Activated T-cell treated with anti-CD3 and anti-CD28 coated beads, Interleukin-2, amount 50 U/mL, for 24 hours (primary cell): ENCODE results near the gene KCNH2.

Experiments
- DNase-seq: peaks from one replicate; pipeline ENCODE4 v3.0.0-alpha.2; 2020
- H3K27ac Mint-ChIP-seq: 2 replicates; pipeline ENCODE4 v1.8.0; 2020; ENCODE audit warnings: mild to moderate bottlenecking, mixed read lengths
- H3K27me3 Mint-ChIP-seq: 2 replicates; pipeline ENCODE4 v1.8.0; 2020; ENCODE audit warnings: mixed read lengths
- H3K36me3 Mint-ChIP-seq: 2 replicates; pipeline ENCODE4 v1.8.0; 2020; ENCODE audit warnings: low read depth, mixed read lengths
- H3K4me1 Mint-ChIP-seq: 2 replicates; pipeline ENCODE4 v1.8.0; 2020; ENCODE audit warnings: low read depth, mixed read lengths
- H3K4me3 Mint-ChIP-seq: 2 replicates; pipeline ENCODE4 v1.8.0; 2020; ENCODE audit warnings: mild to moderate bottlenecking, moderate library complexity, mixed read lengths
- H3K9me3 Mint-ChIP-seq: 2 replicates; pipeline ENCODE4 v1.8.0; 2020; ENCODE audit warnings: mixed read lengths

KCNH2 gene

DNA sequence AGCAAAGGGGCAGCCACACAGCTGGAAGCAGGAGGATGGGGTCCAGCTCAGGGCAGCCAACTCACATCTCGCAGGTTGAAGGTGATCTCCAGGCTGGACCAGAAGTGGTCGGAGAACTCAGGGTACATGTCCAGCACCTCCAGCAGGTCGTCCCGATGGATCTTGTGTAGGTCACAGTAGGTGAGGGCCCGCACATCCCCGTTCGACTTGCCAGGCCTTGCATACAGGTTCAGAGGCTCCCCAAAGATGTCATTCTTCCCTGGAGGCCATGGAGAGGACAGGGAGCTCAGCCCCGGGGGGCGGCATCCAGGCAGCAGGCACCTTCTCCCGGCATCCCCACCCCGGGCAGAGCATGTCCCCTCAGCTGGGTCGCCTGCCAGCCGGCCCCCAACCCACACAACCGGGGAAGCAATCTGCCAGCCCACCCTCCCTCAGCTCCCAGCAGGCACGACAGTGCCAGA is 29.3 kb downstream of the KCNH2 start:
- H3K27ac Mint-ChIP-seq, result no peak overlapping the region

DNA sequence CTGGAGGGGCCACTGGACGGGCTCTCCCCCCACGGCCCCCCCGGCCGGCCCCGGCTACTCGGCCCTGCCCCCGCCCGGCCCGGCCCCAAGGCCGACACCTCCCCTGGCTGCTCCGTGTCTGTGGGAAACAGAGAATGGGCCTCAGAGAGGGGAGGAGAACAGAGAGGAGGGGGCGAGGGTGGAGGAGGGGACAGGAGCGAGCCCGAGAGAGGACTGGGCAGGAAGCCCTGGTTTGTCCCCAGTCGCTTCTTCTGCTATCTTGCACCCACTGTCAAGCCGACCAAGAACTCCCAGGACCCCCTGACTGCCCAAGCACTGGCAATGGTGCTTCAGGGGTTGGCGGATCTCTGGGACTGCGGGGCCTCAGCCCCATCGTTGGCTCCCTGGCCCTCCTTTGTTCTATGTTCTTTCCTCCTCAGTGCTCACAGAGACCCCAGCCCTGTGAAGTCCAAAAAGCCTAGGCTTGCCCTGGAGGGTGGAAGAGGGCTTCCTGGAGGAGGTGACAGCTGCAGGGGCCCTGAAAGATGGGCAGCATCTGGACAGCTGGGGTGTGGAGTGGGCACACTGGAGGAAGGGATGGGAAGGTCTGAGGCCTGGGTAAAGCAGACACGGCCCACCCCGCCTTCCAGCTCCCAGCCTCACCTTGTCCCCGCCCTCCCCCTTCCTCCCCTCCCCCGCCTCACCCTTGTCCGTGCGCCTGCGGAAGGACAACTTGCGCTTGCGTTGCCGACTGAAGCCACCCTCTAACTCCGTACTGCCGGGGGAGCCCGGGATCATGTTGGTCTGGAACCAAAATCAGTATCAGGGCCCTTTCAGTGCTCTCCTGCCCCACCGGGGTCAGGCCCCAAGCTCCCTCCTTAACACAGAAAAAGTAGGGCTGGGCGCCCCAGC is 30.1 kb downstream of the KCNH2 start:
- no peak overlapping the region for H3K27ac Mint-ChIP-seq

More for the DNA sequence above, 29.3 kb downstream of the KCNH2 start:
- no peaks in the 10 kb centered on the region for H3K4me1 Mint-ChIP-seq
- peak; percentile 16 for DNase-seq
- H3K4me3 Mint-ChIP-seq, result no peak overlapping the region
- H3K9me3 Mint-ChIP-seq, result no peaks in the 10 kb centered on the region
- H3K36me3 Mint-ChIP-seq, result no peaks in the 10 kb centered on the region
- H3K27me3 Mint-ChIP-seq, result peaks cover 12% of the 10 kb centered on the region

DNA sequence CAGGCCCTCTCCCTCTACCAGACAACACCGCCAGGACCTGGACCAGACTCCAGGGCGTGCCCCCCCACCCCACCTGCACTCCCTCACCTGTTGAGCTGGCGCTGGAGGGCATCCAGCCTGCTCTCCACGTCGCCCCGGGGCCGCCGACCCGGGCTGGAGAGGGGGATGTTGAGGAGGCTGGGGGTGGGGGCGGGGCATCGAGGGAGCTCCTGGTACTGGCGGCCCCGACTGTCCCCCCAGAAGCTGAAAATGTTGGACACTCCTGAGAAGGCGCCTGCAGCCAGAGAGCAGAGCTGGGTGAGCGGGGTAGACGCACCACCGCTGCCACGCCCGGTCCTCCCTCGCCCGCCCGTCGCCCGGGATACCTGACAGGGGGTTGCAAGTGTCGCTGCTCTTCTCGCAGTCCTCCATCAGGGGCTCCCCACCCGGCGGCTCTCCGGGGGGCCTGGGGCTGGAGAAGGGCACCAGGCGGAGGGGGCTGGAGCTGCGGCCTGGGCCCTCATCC is 30.8 kb downstream of the KCNH2 start:
- Mint-ChIP-seq H3K9me3 (no peaks in the 10 kb centered on the region), H3K4me1 (peaks cover 10% of the 10 kb centered on the region), H3K27ac (no peak overlapping the region), H3K27me3 (peaks cover 12% of the 10 kb centered on the region), H3K36me3 (no peaks in the 10 kb centered on the region), H3K4me3 (no peak overlapping the region)
- DNase-seq, result peak; percentile 22

More for the DNA sequence above, 30.1 kb downstream of the KCNH2 start:
- Mint-ChIP-seq H3K4me3 (no peak overlapping the region), H3K27me3 (peaks cover 12% of the 10 kb centered on the region), H3K4me1 (peaks cover 4% of the 10 kb centered on the region), H3K36me3 (no peaks in the 10 kb centered on the region), H3K9me3 (no peaks in the 10 kb centered on the region)
- DNase-seq, result no peak

DNA sequence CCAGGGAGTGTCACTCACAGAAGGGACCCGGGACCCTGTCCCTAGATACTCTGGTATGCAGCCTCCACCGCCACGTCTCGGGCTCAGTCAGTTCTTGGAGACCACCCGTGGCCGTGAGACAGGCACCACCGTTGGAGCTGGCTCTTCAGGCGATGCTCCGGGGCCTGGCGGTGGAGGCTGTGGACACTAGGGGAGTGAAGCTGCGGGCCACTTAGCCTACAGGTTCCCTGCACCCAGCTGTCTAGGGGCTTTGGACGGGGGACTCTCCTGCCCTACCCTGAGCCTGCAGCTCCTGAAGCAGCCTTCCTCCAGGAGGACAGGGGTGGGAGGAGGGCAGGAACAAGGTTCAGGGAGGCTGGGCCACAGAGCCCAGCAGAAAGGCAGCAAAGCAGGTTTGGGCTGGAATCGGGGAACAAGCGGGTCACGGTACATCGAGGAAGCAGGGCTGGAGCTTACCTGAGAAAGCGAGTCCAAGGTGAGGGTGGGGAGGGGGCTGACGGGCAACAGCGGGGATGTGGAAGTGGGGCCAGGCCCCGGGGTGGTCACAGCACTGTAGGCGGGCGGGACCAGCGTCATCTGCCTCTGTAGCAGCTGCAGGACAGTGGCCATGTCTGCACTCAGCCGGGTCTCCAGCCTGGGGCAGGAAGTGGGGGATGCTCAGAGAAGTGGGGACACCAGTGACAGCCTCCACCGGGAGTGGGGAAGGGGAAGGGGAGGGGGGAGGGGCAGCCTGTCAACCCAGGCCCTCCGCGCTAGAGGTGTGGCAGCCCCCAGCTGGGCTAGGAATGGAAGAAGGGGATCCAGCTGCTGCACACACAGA is 31.5 kb downstream of the KCNH2 start:
- Mint-ChIP-seq H3K4me1 (peaks cover 17% of the 10 kb centered on the region), H3K27me3 (peaks cover 12% of the 10 kb centered on the region), H3K27ac (no peak overlapping the region), H3K4me3 (no peak overlapping the region), H3K36me3 (no peaks in the 10 kb centered on the region), H3K9me3 (no peaks in the 10 kb centered on the region)
- DNase-seq, result peak; percentile 23

DNA sequence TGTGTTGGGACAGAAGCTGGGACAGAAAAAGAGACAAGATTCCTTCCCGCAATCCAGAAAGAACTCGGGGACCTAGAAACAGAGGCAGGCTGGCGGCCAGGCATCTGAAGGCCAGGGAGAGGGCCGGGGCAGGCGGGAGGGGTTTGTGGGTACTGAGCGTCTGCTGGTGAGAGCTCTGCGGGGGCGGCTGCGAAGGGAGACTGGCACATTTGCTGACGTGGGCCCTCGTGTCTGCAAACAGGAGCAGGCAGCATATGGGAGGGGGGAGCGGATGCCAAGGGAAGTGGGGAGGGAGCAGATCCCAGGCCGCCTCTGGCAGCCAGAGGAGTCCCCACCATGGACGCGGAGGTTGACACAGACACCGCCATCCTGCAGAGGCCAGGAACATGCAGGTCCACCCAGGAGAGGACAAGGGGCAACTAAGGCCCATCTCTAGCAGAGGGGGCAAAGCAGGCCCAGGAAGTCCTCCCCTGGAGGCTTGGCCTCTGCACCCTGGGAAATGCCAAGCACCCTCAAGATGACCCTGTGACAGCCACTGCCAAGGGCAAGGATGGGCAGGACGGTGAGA is 32.2 kb downstream of the KCNH2 start:
- Mint-ChIP-seq H3K4me1 (peaks cover 22% of the 10 kb centered on the region), H3K9me3 (no peaks in the 10 kb centered on the region), H3K4me3 (no peak overlapping the region), H3K27ac (no peak overlapping the region), H3K27me3 (peaks cover 12% of the 10 kb centered on the region), H3K36me3 (no peaks in the 10 kb centered on the region)
- no peak for DNase-seq

GRCh38 chr7:150945171-150945852 is 32.8 kb downstream of the KCNH2 start:
- H3K4me3 Mint-ChIP-seq, result no peak overlapping the region
- DNase-seq, result peak; percentile 11
- H3K27ac Mint-ChIP-seq, result no peak overlapping the region
- peaks cover 22% of the 10 kb centered on the region for H3K4me1 Mint-ChIP-seq
- H3K27me3 Mint-ChIP-seq, result peaks cover 12% of the 10 kb centered on the region
- H3K9me3 Mint-ChIP-seq, result no peaks in the 10 kb centered on the region
- no peaks in the 10 kb centered on the region for H3K36me3 Mint-ChIP-seq

- H3K36me3 Mint-ChIP-seq, result no peaks in the 10 kb centered on the region
- no peak overlapping the region for H3K4me3 Mint-ChIP-seq
- no peak overlapping the region for H3K27ac Mint-ChIP-seq
- H3K9me3 Mint-ChIP-seq, result no peaks in the 10 kb centered on the region
- peaks cover 12% of the 10 kb centered on the region for H3K27me3 Mint-ChIP-seq
- peaks cover 24% of the 10 kb centered on the region for H3K4me1 Mint-ChIP-seq
- DNase-seq, result peak; percentile 20
Measured at GRCh38 chr7:150944066-150945042, 33.8 kb downstream of the KCNH2 start.

- Mint-ChIP-seq H3K36me3 (no peaks in the 10 kb centered on the region), H3K27me3 (peaks cover 8% of the 10 kb centered on the region), H3K4me1 (peaks cover 30% of the 10 kb centered on the region), H3K27ac (no peak overlapping the region), H3K9me3 (no peaks in the 10 kb centered on the region), H3K4me3 (no peak overlapping the region)
- no peak for DNase-seq
Measured at GRCh38 chr7:150943453-150943814, 34.7 kb downstream of the KCNH2 start.

GRCh38 chr7:150942591-150943452 is 35.3 kb downstream of the KCNH2 start:
- H3K9me3 Mint-ChIP-seq, result no peaks in the 10 kb centered on the region
- no peaks in the 10 kb centered on the region for H3K36me3 Mint-ChIP-seq
- H3K27me3 Mint-ChIP-seq, result peaks cover 4% of the 10 kb centered on the region
- H3K4me1 Mint-ChIP-seq, result peaks cover 36% of the 10 kb centered on the region
- H3K27ac Mint-ChIP-seq, result no peak overlapping the region
- H3K4me3 Mint-ChIP-seq, result no peak overlapping the region
- peak; percentile 28 for DNase-seq

- Mint-ChIP-seq H3K4me3 (no peak overlapping the region), H3K27me3 (peaks cover 3% of the 10 kb centered on the region), H3K27ac (no peak overlapping the region), H3K36me3 (no peaks in the 10 kb centered on the region), H3K9me3 (no peaks in the 10 kb centered on the region), H3K4me1 (peaks cover 43% of the 10 kb centered on the region)
- peak; percentile 69 for DNase-seq
Measured at GRCh38 chr7:150942001-150942590, 36.0 kb downstream of the KCNH2 start.

- H3K9me3 Mint-ChIP-seq, result no peaks in the 10 kb centered on the region
- DNase-seq, result peak; percentile 41
- peaks cover under 1% of the 10 kb centered on the region for H3K27me3 Mint-ChIP-seq
- H3K4me3 Mint-ChIP-seq, result no peak overlapping the region
- no peaks in the 10 kb centered on the region for H3K36me3 Mint-ChIP-seq
- H3K27ac Mint-ChIP-seq, result no peak overlapping the region
- peaks cover 43% of the 10 kb centered on the region for H3K4me1 Mint-ChIP-seq
Measured at GRCh38 chr7:150941351-150942000, 36.6 kb downstream of the KCNH2 start.
